GF-D8 (cell line): ENCODE data around the gene TAF11L6.
"Not testable (repeated sequence)": the region's sequence is repeated elsewhere in the genome, so short reads cannot be mapped to it uniquely, and the experiment has no call there.

Experiments used
- DNase-seq: peaks from one replicate; lab custom pipeline; 2025; lab: John Stamatoyannopoulos, UW

The TAF11L6 gene

DNA sequence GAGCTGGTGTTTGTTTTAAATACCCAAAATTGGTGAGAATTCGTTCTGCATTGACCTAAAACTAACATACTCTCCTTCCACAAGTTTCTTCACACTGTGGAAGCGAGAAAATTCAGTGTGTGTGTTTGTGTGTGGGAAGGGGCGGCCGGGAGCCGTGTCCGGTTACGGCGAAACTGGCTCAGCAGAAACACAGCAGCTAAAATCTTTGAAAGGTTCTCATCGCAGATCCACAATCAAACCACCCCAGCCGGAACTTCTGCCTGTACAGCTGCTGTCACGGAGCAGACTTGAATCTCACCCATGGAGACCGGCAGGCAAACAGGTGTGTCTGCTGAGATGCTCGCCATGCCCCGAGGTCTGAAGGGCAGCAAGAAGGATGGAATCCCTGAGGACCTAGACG, at the start of gene TAF11L6:
TSS of gene TAF11L6 (plus strand) at position 301 of the 400 bp plus-strand sequence.
- DNase-seq = not testable (repeated sequence)

GRCh38 chr5:17481378-17481777, 47.1 kb upstream of the TAF11L6 start:
- no peak for DNase-seq

DNA sequence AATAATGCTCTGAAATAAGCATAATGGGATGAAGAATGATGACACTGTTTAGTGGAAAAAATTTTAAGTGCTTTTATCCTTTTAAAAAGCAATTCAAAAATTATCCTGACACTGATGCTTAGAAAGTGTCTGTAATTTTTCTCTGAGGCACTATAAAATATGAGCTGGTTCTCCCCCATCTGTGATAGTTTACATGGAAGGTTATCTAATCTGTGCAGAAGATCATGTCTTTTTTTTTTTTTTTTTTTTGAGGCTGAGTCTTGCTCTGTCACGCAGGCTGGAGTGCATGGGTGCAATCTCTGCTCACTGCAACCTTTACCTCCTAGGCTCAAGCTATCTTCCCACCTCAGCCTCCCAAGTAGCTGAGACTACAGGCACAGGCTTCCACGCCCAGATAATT, 45.7 kb upstream of the TAF11L6 start:
- no peak for DNase-seq

- DNase-seq = not testable (repeated sequence)
Measured at GRCh38 chr5:17486464-17487173, 41.9 kb upstream of the TAF11L6 start.

DNA sequence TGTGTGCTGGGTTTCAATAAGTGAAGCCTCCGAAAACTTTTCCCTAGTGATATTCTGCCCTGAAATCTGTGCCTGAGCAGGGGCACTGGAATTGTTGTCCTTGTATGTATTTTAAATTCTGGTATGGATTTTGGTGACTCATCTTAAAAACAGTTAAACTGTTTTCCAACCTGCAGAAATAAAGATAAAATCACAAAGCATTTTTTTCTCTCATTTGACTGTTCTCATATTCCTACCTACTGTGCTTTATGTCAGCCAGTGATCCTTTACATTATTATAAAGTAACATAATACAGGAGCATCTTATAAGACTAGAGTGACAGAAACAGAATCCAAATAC, 41.3 kb upstream of the TAF11L6 start:
- DNase-seq = no peak

DNA sequence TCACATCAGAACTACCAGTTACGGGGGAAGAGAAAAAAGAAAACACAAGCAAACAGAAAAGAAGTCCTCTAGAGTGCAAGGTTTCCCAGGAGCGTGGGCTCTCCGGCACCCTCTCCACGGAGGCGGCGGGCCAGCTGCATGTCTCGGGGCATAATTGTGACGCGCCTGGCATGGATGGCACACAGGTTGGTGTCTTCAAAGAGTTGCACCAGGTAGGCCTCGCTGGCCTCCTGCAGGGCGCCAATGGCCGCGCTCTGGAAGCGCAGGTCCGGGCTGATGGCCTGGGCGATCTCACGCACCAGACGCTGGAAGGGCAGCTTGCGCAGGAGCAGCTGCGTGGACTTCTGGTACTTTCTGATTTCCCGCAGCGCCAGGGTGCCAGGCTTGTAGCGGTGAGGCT, 37.2 kb upstream of the TAF11L6 start:
- not testable (repeated sequence) for DNase-seq

DNA sequence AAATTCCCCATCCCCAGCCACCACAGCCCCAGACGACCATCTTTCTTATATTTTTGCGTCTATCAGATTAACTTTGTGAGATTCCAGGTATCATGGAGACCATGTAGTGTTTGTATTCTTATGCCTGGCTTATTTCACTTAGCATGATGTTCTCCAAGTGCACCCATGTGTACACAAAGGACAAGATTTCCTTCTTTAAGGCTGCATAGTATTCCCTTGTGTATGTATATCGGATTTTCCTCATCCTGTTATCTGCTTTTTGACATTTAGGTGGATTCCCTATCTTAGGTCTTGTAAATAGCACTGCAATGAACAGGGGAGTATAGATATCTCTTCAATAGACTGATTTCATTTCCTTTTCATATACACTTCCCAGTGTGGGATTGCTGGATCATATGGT, 35.7 kb upstream of the TAF11L6 start:
- DNase-seq = no peak

GRCh38 chr5:17497446-17497845, 31.0 kb upstream of the TAF11L6 start:
- DNase-seq = no peak

DNA sequence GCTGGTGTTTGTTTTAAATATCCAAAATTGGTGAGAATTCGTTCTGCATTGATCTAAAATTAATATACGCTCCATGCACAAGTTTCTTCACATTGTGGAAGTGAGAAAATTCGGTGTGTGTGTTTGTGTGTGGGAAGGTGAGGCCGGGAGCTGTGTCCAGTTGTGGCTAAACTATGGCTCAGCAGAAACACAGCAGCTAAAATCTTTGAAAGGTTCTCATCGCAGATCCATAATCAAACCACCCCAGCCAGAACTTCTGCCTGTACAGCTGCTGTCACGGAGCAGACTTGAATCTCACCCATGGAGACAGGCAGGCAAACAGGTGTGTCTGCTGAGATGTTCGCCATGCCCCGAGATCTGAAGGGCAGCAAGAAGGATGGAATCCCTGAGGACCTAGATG, 30.5 kb upstream of the TAF11L6 start, which contains the start of gene TAF11L2:
TSS of gene TAF11L2 (plus strand) at position 301 of the 400 bp plus-strand sequence.
- not testable (repeated sequence) for DNase-seq

DNA sequence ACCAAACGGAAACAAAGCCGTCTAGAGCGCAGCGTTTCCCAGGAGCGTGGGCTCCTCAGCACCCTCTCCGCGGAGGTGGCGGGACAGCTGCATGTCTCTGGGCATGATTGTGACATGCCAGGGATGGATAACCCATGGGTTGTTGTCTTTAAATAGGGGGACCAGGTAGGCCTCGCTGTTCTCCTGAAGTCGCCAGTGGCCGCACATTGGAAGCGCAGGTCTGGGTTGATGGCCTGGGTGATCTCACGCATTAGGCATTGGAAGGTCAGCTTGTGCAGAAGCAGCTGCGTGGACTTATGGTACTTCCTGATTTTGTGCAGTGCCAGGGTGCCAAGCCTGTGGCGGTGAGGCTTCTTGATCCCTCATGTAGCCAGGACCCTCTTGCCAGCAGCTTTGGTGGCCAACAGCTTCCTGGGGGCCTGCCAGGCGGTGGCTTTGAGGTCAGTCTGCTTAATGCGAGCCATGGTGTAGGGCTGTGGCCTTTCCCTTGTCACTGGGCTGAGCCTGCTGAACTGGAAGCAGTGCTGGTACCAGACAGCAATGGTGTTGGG, 16.6 kb upstream of the TAF11L6 start:
- no peak for DNase-seq

GRCh38 chr5:17517526-17517925, 10.9 kb upstream of the TAF11L6 start:
- not testable (repeated sequence) for DNase-seq

DNA sequence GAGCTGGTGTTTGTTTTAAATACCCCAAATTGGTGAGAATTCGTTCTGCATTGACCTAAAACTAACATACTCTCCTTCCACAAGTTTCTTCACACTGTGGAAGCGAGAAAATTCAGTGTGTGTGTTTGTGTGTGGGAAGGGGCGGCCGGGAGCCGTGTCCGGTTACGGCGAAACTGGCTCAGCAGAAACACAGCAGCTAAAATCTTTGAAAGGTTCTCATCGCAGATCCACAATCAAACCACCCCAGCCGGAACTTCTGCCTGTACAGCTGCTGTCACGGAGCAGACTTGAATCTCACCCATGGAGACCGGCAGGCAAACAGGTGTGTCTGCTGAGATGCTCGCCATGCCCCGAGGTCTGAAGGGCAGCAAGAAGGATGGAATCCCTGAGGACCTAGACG, 10.4 kb upstream of the TAF11L6 start, which contains the start of gene TAF11L3:
TSS of gene TAF11L3 (plus strand) at position 301 of the 400 bp plus-strand sequence.
- DNase-seq = not testable (repeated sequence)

- not testable (repeated sequence) for DNase-seq
Measured at GRCh38 chr5:17519508-17519907, 9.0 kb upstream of the TAF11L6 start.

DNA sequence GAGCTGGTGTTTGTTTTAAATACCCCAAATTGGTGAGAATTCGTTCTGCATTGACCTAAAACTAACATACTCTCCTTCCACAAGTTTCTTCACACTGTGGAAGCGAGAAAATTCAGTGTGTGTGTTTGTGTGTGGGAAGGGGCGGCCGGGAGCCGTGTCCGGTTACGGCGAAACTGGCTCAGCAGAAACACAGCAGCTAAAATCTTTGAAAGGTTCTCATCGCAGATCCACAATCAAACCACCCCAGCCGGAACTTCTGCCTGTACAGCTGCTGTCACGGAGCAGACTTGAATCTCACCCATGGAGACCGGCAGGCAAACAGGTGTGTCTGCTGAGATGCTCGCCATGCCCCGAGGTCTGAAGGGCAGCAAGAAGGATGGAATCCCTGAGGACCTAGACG, 7.0 kb upstream of the TAF11L6 start, which contains the start of gene TAF11L4:
TSS of gene TAF11L4 (plus strand) at position 301 of the 400 bp plus-strand sequence.
- DNase-seq = not testable (repeated sequence)

- DNase-seq = not testable (repeated sequence)
Measured at GRCh38 chr5:17524935-17525334, 3.5 kb upstream of the TAF11L6 start, which contains the start of gene TAF11L5. TAF11L5 (plus strand) TSS chr5:17525235.

- not testable (repeated sequence) for DNase-seq
Measured at GRCh38 chr5:17526504-17526903, 2.0 kb upstream of the TAF11L6 start.
